Right ventricle myocardium superior (tissue), 1 donor: ENCODE measurements around the gene PTPN7. TPM values are rescaled to one million over a fixed set of nuclear protein-coding genes. Genes with fewer than 3 reads are reported as not detected.
"Not testable (repeated sequence)": the region's sequence is repeated elsewhere in the genome, so short reads cannot be mapped to it uniquely, and the experiment has no call there.

Experiments
- ATAC-seq: fragments of 200-7000 bp; cut with Tn5 transposase; one replicate; pipeline ENCODE4 v1.9.1; 2020; ENCODE audit warnings: mild to moderate bottlenecking; ENCODE audit not compliant: poor library complexity
- DNase-seq: peaks from one replicate; pipeline ENCODE4 v3.0.0-alpha.2; 2020
- intact Hi-C: fragments of 100-400 bp; cut with DNase I; formaldehyde crosslinking; loops from one replicate; pipeline ENCODE4 v1.11.2; 2022
- total RNA-seq: library from RNA; stranded (reverse); fragmentation: NEBNext Ultra II Directional; extraction: Animal tissue kit (Norgen Biotek cat#: 25700); gene quantifications from one replicate; pipeline ENCODE4 v1.2.1, GENCODE V29; 2021
- donor health status: DM: no; HTN: yes; CAD: no; lungs with severe emphysema.

PTPN7 gene
- total RNA-seq, 1 donor from 2014 or later = 0.27 TPM

DNA sequence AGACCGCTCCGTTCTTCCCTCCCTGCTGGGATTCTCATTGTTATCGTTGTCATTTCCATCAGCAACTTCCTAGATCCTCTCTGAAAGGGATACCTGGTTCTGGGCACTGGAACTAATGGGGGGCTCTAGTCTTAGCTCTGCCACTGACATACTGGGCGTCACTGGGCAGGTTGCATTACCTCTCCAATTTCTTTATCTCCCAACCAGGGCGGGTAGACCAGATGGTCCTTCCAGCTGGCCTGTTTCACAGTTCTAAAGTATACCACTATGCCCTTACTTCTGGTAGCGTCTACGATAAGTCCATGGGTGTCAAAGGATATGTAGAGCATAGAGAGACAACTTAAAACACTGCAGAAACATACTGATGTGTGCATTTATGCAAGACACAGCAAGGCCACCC, 36.3 kb downstream of the PTPN7 start:
- intact Hi-C loops = no loop called here
- ATAC-seq (no peak), DNase-seq (no peak)

GRCh38 chr1:202123336-202123813, 37.0 kb downstream of the PTPN7 start:
- no peak for ATAC-seq
- DNase-seq = no peak
- intact Hi-C loops = no loop called here

GRCh38 chr1:202122639-202123335, 37.6 kb downstream of the PTPN7 start, which contains the start of gene GPR37L1:
Gene GPR37L1 (plus strand): TSS chr1:202122917. CDS start chr1:202122964, 47 bp downstream.
- ATAC-seq (peak; percentile 65), DNase-seq (peak; percentile 74)
- intact Hi-C loops = no loop called here

DNA sequence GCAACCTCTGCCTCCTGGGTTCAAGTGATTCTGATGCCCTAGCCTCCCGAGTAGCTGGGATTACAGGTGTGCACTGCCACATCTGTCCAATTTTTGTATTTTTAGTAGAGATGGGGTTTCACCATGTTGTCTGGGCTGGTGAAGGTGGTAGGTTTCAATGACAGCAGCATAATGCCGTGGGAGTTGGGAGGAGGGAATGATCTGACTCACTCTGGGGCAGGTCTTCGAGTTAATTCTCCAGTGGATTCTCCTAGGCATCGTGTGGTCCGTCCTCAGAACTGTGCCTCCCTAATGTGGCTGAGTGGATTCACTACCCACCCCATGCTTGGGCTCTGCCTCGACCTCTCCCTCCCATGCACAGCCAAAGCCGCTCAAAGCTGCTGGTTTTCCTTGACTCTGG, 39.4 kb downstream of the PTPN7 start:
- intact Hi-C loops = no loop called here
- DNase-seq (no peak), ATAC-seq (no peak)

DNA sequence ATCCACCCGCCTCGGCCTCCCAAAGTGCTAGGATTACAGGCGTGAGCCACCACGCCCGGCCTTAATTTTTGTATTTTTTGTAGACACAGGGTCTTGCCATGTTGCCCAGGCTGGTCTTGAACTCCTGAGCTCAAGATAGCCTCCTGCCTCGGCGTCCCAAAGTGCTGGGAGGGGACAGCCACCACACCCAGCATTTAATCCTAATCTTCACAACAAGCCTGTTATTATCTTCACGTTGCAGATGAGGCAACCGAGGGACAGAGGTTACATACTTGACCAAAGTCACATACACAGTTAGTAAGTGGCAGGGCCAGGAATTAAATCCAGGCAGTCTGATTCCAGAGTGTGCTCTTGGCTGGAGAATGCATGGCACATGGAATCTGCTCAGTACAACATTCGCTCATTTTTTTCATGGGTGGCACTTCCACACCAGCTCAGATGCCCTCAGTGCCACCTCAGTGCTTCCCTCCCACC, 42.5 kb downstream of the PTPN7 start:
- DNase-seq (no peak), ATAC-seq (peak; percentile 59)
- intact Hi-C loops = loop anchor here (2.0 kb wide), 1 partner anchor 109 kb away; no protein-coding TSS in a partner anchor

DNA sequence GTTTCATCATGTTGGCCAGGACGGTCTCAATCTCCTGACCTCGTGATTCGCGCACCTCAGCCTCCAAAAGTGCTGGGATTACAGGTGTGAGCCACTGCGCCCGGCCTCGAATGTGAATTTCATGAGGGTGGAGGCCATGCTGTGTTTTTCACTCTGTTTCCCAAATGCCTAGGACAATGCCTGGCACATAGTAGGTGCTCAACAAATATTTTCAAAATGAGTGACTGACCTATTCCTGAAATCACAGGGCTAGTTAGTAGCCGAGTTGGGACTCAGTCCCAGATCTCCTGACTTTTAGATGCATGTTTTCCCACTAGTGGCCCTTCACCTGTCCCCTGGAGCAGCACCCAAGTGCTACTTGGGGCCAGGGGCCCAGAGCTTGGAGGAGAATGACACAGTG, 44.1 kb downstream of the PTPN7 start:
- DNase-seq (no peak), ATAC-seq (no peak)
- intact Hi-C loops = no loop called here

GRCh38 chr1:202113690-202114300, 46.6 kb downstream of the PTPN7 start:
- intact Hi-C loops = no loop called here
- ATAC-seq = no peak
- no peak for DNase-seq

DNA sequence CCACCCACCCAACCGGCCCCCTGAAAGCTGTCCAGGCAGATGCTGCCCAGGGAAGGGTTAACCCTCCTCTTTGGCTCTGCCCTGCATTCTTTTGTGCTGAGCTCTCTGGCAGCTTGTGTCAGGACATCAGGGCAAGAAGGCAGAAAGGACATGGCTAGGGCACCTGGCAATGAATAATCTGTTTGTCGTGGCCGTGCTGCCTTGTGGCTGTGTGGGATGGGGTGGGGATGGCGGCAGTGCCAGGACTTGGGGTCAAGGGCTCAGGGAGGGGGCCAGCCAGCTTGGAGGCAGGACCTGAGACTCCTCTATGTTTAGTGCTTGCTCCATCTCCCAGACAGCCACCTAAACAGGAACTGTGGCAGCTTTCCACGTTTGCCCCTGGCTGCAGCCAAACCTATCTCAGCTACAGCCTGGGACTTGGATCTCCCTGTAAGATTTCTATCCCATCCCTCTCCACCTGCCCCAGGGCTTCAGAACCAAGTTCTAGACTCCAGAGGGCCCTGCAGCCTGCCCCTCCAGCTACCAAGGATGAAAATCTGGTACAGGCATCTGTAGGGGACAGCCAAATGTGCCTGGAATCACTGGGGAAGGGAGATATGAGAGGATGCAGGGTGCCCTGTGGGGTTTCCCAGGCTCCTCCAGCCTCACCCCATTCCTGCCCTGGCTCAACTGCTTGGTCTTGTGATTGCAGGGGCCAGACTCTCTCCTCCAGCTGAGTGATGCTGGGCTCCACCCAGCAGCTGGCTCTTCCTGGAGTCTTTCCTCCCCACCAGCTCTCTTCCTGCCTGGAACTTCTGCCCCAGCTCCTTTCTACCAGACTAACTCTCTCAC, 47.3 kb downstream of the PTPN7 start:
- intact Hi-C loops = no loop called here
- peak; percentile 76 for ATAC-seq
- DNase-seq = peak; percentile 75

DNA sequence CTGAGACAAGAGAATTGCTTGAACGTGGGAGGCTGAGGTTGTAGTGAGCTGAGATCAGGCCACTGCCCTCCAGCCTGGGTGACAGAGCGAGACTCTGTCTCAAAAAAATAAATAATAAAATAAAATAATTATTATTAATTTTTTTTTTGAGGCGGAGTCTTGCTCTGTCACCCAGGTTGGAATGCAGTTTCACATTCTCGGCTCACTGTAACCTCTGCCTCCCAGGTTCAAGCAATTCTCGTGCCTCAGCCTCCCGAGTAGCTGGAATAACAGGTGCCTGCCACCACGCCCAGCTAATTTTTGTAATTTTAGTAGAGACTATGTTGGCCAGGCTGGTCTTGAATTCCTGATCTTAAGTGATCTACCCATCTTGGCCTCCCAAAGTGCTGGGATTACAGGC, 48.8 kb downstream of the PTPN7 start:
- intact Hi-C loops = not testable (repeated sequence)

DNA sequence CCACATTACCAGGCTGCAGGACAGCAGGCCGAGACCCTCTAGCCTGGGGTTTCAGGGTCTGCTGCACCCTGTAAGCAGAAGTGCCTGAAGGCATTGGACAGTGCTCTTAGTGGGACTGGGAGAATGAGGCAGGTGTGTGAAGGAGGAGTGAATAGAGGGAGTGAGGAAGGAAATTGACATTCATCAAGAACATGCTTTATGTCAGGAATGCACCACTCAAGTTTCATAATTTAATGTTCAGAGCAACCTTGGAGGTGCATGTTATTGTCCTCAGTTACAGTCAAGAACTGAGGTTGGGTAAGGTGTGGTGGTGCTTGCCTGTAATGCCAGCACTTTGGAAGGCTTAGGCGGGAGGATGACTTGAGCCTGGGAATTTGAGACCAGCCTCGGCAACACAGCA, 49.4 kb downstream of the PTPN7 start:
- ATAC-seq (no peak), DNase-seq (no peak)
- intact Hi-C loops = no loop called here

More for the DNA sequence above, 48.8 kb downstream of the PTPN7 start:
- ATAC-seq, DNase-seq: not testable (repeated sequence)

GRCh38 chr1:202107801-202108731, 52.3 kb downstream of the PTPN7 start:
- DNase-seq = peak; percentile 61
- intact Hi-C loops = no loop called here
- peak; percentile 75 for ATAC-seq

DNA sequence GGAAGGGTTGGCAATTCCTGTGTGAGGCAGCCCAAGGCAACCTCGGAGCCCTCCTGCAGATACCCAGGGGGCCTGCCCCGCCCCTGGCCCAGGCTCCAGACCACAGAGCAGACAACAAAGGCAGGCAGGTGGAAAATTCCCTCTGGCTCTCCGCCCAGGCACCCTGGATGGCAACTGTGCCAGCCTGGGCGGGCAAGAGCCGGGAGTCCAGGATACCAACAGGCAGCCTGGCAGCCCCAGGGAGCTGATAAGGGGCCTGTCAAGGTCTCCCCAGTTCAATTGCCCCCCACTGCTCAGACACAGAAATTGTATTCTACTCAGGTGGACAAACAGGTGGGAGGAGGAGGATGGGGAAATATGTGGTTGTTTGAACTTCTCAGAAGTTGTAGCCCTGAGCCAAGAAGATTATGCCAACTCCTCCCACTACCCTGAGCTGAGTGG, 53.1 kb downstream of the PTPN7 start:
- intact Hi-C loops = no loop called here
- ATAC-seq = peak; percentile 87
- peak; percentile 84 for DNase-seq

GRCh38 chr1:202106340-202107254, 53.8 kb downstream of the PTPN7 start:
- peak; percentile 30 for ATAC-seq
- no peak for DNase-seq
- intact Hi-C loops = no loop called here

GRCh38 chr1:202105571-202106339, 54.6 kb downstream of the PTPN7 start:
- ATAC-seq = no peak
- intact Hi-C loops = no loop called here
- no peak for DNase-seq

DNA sequence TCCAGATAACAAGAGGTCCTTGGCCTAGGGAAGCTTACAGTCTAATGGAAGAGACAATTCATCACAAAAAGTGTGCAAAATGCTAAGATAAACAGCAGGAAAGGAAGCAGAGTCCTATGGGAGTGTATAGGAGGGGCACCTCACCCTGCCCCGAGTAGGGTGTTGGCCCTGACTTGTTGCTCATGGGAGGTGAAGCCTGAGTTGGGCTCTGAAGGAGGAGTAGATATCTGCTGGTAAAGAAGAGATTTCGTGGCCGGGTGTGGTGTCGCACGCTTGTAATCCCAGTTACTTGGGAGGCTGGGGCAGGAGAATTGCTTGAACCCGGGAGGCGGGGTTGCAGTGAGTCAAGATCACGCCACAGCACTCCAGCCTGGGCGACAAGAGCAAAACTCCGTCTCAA, 56.3 kb downstream of the PTPN7 start:
- DNase-seq = no peak
- intact Hi-C loops = no loop called here
- no peak for ATAC-seq

DNA sequence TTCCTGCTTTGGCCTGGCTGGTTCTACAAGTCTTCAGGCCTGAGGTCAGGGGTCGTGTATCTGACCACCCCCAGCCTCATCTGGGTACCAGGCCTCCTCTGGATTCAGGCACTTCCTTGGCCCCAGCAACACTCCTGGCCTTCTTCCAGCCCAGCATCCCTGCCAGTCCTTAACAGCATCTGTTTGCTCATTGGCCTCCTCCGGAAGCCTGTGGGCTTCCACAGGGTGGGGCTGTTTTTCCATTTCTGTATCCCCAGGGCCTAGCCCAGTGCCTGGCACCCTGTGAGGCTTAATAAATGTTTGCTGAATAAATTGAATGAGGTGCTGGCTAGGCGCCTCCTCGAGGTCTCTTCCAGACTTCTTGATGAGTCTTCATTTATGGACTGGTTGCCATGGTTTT, 59.2 kb downstream of the PTPN7 start:
- no peak for DNase-seq
- intact Hi-C loops = no loop called here
- ATAC-seq = no peak
